Neuronal stem cell (in vitro differentiated cells): ENCODE measurements around the gene NTNG1.

Experiments
- DNase-seq: peaks from one replicate; pipeline ENCODE4 v3.0.0-alpha.2; 2013; ENCODE audit warnings: low spot score
- H2AFZ ChIP-seq: one replicate; pipeline ENCODE4 v1.6.1; 2013; ENCODE audit warnings: mild to moderate bottlenecking, low read length, inconsistent platforms
- H2AK5ac ChIP-seq: 2 replicates; pipeline ENCODE4 v1.6.1; 2013; ENCODE audit warnings: low read depth, mild to moderate bottlenecking, inconsistent platforms, low read length, moderate library complexity, mixed read lengths
- H2BK120ac ChIP-seq: 2 replicates; pipeline ENCODE4 v1.6.1; 2013; ENCODE audit warnings: low read depth, mild to moderate bottlenecking, inconsistent platforms, low read length, moderate library complexity, mixed read lengths
- H2BK12ac ChIP-seq: one replicate; pipeline ENCODE4 v1.6.1; 2013; ENCODE audit warnings: low read length, inconsistent platforms
- H2BK15ac ChIP-seq: 2 replicates; pipeline ENCODE4 v1.6.1; 2013; ENCODE audit warnings: mild to moderate bottlenecking, low read length, inconsistent platforms, mixed read lengths
- H2BK5ac ChIP-seq: one replicate; pipeline ENCODE4 v1.6.1; 2013; ENCODE audit warnings: inconsistent platforms, mild to moderate bottlenecking, low read length, moderate library complexity
- H3K14ac ChIP-seq: one replicate; pipeline ENCODE4 v1.6.1; 2013; ENCODE audit warnings: low read length, inconsistent platforms
- H3K18ac ChIP-seq: 2 replicates; pipeline ENCODE4 v1.6.1; 2013; ENCODE audit warnings: low read length, inconsistent platforms
- H3K23ac ChIP-seq: 2 replicates; pipeline ENCODE4 v1.6.1; 2013; ENCODE audit warnings: low read depth, mild to moderate bottlenecking, mixed read lengths, low read length, inconsistent platforms; ENCODE audit not compliant: poor library complexity
- H3K27ac ChIP-seq: replicated peaks from 3 replicates; pipeline ENCODE4 v1.5.1; 2013; ENCODE audit warnings: low read length, inconsistent platforms
- H3K27me3 ChIP-seq, 3 experiments: 2 replicates each; pipeline ENCODE4 v1.6.1; 2013; ENCODE audit warnings: low read length in 3 of 3, mild to moderate bottlenecking in 2 of 3, inconsistent platforms in 1 of 3, low read depth in 1 of 3, mixed read lengths in 1 of 3, moderate library complexity in 1 of 3; ENCODE audit not compliant: control insufficient read depth in 3 of 3, insufficient read depth in 3 of 3
- H3K36me3 ChIP-seq, 2 donors: replicated peaks in 1 of 2; 2 replicates each; pipeline ENCODE4 v1.6.1; 2013; ENCODE audit warnings: low read length in 2 of 2; ENCODE audit not compliant: control insufficient read depth in 2 of 2, insufficient read depth in 2 of 2
- H3K4ac ChIP-seq: 2 replicates; pipeline ENCODE4 v1.6.1; 2013; ENCODE audit warnings: inconsistent platforms, mild to moderate bottlenecking, low read length, moderate library complexity
- H3K4me1 ChIP-seq, 2 donors: 1 replicate in 1 of 2; 2 replicates in 1 of 2; pipeline ENCODE4 v1.6.1; 2013; ENCODE audit warnings: low read length in 2 of 2, low read depth in 1 of 2; ENCODE audit not compliant: control insufficient read depth in 2 of 2, insufficient read depth in 1 of 2
- H3K4me2 ChIP-seq: one replicate; pipeline ENCODE4 v1.6.1; 2013; ENCODE audit warnings: mild to moderate bottlenecking, low read length, inconsistent platforms; ENCODE audit not compliant: insufficient read depth, poor library complexity, severe bottlenecking
- H3K4me3 ChIP-seq, 2 donors: 2 replicates each; pipeline ENCODE4 v1.5.1; 2013; ENCODE audit warnings: low read length in 2 of 2, mild to moderate bottlenecking in 2 of 2, inconsistent platforms in 1 of 2, moderate library complexity in 1 of 2
- H3K79me1 ChIP-seq: one replicate; pipeline ENCODE4 v1.6.1; 2013; ENCODE audit warnings: low read depth, mild to moderate bottlenecking, inconsistent platforms, low read length, moderate library complexity
- H3K9ac ChIP-seq: one replicate; pipeline ENCODE4 v1.6.1; 2013; ENCODE audit warnings: mild to moderate bottlenecking, low read depth, low read length, inconsistent platforms; ENCODE audit not compliant: poor library complexity
- H3K9me3 ChIP-seq, 2 donors: replicated peaks in 1 of 2; 2 replicates each; pipeline versions ENCODE3 to v1.6.1; 2013; ENCODE audit warnings: low read length in 2 of 2, mild to moderate bottlenecking in 2 of 2, inconsistent platforms in 1 of 2, low read depth in 1 of 2, mixed read lengths in 1 of 2, moderate library complexity in 1 of 2; ENCODE audit not compliant: control insufficient read depth in 2 of 2, insufficient read depth in 1 of 2
- H4K8ac ChIP-seq: one replicate; pipeline ENCODE4 v1.6.1; 2013; ENCODE audit warnings: low read depth, mild to moderate bottlenecking, inconsistent platforms, low read length, moderate library complexity
- H4K91ac ChIP-seq: one replicate; pipeline ENCODE4 v1.6.1; 2013; ENCODE audit warnings: low read length, low read depth, mild to moderate bottlenecking, inconsistent platforms; ENCODE audit not compliant: poor library complexity
- WGBS, 2 donors: extraction: QIAGEN DNeasy Blood & Tissue Kit; methylation state at CpG; one replicate each; pipeline ENCODE4 v1.1.7; 2013; ENCODE audit warnings: missing lambda C conversion rate in 2 of 2, mixed read lengths in 1 of 2; ENCODE audit not compliant: insufficient read length in 2 of 2, insufficient replicate concordance in 1 of 2; ENCODE audit errors: extremely low coverage in 2 of 2; 5-methylcytosine and 5-hydroxymethylcytosine counted together

NTNG1 gene

DNA sequence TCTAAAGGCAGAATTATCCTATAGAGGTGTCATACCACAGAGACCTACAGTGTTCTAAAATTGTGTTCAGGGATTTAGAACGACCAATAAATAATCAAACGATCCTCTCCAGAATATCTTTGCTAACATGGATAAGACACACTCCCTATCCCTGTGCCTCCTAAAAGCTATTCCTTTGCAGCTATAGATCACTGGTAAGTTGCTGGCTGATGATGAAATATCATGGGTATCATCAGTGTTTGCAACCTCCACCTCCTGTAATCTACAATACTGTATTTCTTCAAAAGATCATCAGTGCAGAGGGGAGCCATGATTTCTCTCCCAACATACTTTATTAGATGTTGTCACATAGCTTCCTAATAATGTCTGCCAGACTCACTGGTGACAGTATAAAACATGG is 201.9 kb downstream of the NTNG1 start:
- H2BK120ac ChIP-seq, result no peak overlapping the region
- H3K23ac ChIP-seq, result no peak overlapping the region
- H3K27me3 ChIP-seq, result no peaks in the 10 kb centered on the region
- no peak overlapping the region for H2BK15ac ChIP-seq
- H3K4me1 ChIP-seq, result peaks cover 2 to 10% of the 10 kb centered on the region in 2 donors
- no peak overlapping the region for H2BK5ac ChIP-seq
- H4K8ac ChIP-seq, result no peak overlapping the region
- no peaks in the 10 kb centered on the region for H3K9me3 ChIP-seq
- no CpG with 5 or more reads among the region's 2 CpGs for WGBS, 2 donors
- H3K36me3 ChIP-seq, result no peaks in the 10 kb centered on the region
- H2AFZ ChIP-seq, result no peak overlapping the region
- DNase-seq, result no peak
- no peak overlapping the region for H3K4ac ChIP-seq
- H3K27ac ChIP-seq, result no peak overlapping the region
- no peak overlapping the region for H2BK12ac ChIP-seq
- H3K14ac ChIP-seq, result no peak overlapping the region
- H4K91ac ChIP-seq, result no peak overlapping the region
- H3K4me3 ChIP-seq, result no peak overlapping the region
- H2AK5ac ChIP-seq, result no peak overlapping the region
- no peak overlapping the region for H3K9ac ChIP-seq
- no peaks in the 10 kb centered on the region for H3K79me1 ChIP-seq
- H3K18ac ChIP-seq, result no peak overlapping the region
- H3K4me2 ChIP-seq, result no peak overlapping the region

DNA sequence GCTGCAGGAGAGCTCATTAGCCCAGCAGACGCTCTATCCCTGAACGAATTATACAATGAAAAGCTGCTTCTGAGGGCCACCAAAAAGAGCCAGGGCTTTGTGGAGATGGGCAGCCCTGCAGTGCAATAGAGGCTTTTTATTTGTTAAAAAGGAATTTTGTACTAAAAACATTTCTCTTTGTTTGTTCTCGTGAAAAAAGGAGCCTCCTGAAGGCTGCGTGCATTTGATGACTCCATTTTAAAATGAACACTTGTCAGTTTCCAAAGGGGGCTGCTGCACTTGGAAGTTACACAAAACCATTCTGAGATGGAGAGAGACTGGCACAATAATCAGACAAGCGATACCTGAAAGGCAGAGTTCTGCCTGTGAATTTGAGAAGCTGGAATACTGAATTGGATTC is 202.8 kb downstream of the NTNG1 start:
- Histone ChIP-seq H2BK15ac (no peak overlapping the region), H3K4me1 (peaks cover 2 to 10% of the 10 kb centered on the region in 2 donors), H3K79me1 (no peaks in the 10 kb centered on the region), H3K27ac (no peak overlapping the region), H3K23ac (no peak overlapping the region), H2BK12ac (no peak overlapping the region), H3K9me3 (no peaks in the 10 kb centered on the region), H3K36me3 (no peaks in the 10 kb centered on the region), H3K14ac (no peak overlapping the region), H3K27me3 (no peaks in the 10 kb centered on the region), H2BK120ac (no peak overlapping the region), H4K91ac (no peak overlapping the region), H3K18ac (no peak overlapping the region), H3K9ac (no peak overlapping the region), H4K8ac (no peak overlapping the region), H3K4ac (no peak overlapping the region), H2AFZ (peak overlapping the region; percentile 82), H3K4me3 (no peak overlapping the region), H3K4me2 (no peak overlapping the region), H2BK5ac (no peak overlapping the region), H2AK5ac (no peak overlapping the region)
- WGBS, 2 donors, result no CpG with 5 or more reads among the region's 5 CpGs
- DNase-seq, result no peak

DNA sequence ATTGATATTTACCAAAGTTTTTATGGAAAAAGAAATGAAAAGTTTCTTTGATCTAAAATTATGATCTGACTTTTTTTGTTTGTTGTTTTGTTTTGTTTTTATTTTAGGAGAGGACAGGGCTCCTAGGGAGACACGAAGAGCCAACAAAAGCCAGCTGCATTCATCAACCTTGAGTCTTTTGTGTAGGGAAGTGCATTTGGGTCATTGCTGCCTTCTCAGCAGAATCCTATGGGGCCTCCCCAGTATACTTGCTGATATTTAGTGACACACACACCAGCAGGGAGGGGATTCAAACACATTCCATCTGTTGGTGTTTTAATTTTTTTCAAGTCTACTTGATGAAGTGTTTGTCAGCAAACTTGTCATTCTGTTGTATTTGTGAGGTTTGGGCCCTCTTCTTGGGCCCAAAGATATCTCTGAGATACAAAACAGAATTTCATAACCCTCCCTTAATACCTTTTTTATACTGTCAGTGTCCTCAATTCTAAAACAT is 203.5 kb downstream of the NTNG1 start:
- no peak overlapping the region for H2BK12ac ChIP-seq
- H3K4me2 ChIP-seq, result no peak overlapping the region
- H3K14ac ChIP-seq, result no peak overlapping the region
- H3K27me3 ChIP-seq, result no peaks in the 10 kb centered on the region
- H2BK120ac ChIP-seq, result no peak overlapping the region
- H3K36me3 ChIP-seq, result no peaks in the 10 kb centered on the region
- no peak overlapping the region for H3K4me3 ChIP-seq
- no CpG with 5 or more reads among the region's 1 CpG for WGBS, 2 donors
- no peak overlapping the region for H3K4ac ChIP-seq
- H3K79me1 ChIP-seq, result no peaks in the 10 kb centered on the region
- H3K27ac ChIP-seq, result no peak overlapping the region
- H4K91ac ChIP-seq, result no peak overlapping the region
- H2AFZ ChIP-seq, result no peak overlapping the region
- DNase-seq, result no peak
- no peak overlapping the region for H3K18ac ChIP-seq
- no peak overlapping the region for H2BK15ac ChIP-seq
- H3K23ac ChIP-seq, result no peak overlapping the region
- no peak overlapping the region for H2BK5ac ChIP-seq
- H2AK5ac ChIP-seq, result no peak overlapping the region
- no peak overlapping the region for H4K8ac ChIP-seq
- no peak overlapping the region for H3K9ac ChIP-seq
- H3K4me1 ChIP-seq, result peaks cover 2 to 10% of the 10 kb centered on the region in 2 donors
- no peaks in the 10 kb centered on the region for H3K9me3 ChIP-seq

DNA sequence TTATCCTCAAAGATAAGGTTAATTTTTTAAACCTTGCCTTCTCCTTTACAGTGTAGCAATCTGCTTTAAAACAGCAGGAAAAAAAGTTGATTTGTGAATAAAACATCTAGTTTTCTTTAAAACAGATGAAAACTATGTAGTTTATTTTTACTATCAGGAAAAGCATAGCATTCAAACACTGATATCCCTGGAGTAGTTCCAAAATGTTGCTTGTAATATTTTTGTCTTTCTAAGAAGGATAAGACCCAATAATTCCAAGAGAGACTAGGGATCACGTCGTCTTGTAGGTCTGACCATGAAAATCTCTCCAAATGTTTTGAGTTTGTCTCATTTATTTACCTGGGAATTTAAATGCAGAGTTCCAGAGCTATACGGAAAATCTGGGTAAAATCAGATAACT is 204.0 kb downstream of the NTNG1 start:
- WGBS, 2 donors, result no CpG with 5 or more reads among the region's 3 CpGs
- Histone ChIP-seq H4K8ac (no peak overlapping the region), H3K4me2 (no peak overlapping the region), H3K27me3 (no peaks in the 10 kb centered on the region), H2AK5ac (no peak overlapping the region), H3K23ac (no peak overlapping the region), H3K18ac (no peak overlapping the region), H3K79me1 (no peaks in the 10 kb centered on the region), H2BK120ac (no peak overlapping the region), H3K9me3 (no peaks in the 10 kb centered on the region), H3K14ac (no peak overlapping the region), H3K4ac (no peak overlapping the region), H2AFZ (no peak overlapping the region), H3K27ac (no peak overlapping the region), H3K4me1 (peaks cover 2 to 10% of the 10 kb centered on the region in 2 donors), H4K91ac (no peak overlapping the region), H3K9ac (no peak overlapping the region), H2BK12ac (no peak overlapping the region), H2BK5ac (no peak overlapping the region), H3K36me3 (no peaks in the 10 kb centered on the region), H2BK15ac (no peak overlapping the region), H3K4me3 (no peak overlapping the region)
- no peak for DNase-seq
